Endodermal cell (in vitro differentiated cells): ENCODE measurements around the gene CDK5R1. TPM values are rescaled to one million over a fixed set of nuclear protein-coding genes. Genes with fewer than 3 reads are reported as not detected.

Source experiments
- DNase-seq: peaks from one replicate; pipeline ENCODE4 v3.0.0-alpha.2; 2017
- H3K27ac ChIP-seq: 2 replicates; pipeline ENCODE4 v1.5.1; 2013; ENCODE audit warnings: mild to moderate bottlenecking, low read depth, low read length, moderate library complexity
- H3K27me3 ChIP-seq: 2 replicates; pipeline ENCODE4 v1.6.1; 2013; ENCODE audit warnings: mild to moderate bottlenecking, low read length, moderate library complexity; ENCODE audit not compliant: insufficient read depth, control insufficient read depth, poor library complexity, severe bottlenecking
- H3K36me3 ChIP-seq: 2 replicates; pipeline ENCODE4 v1.7.0; 2013; ENCODE audit warnings: mild to moderate bottlenecking, low read length, moderate library complexity; ENCODE audit not compliant: control insufficient read depth, insufficient read depth
- H3K4me1 ChIP-seq: one replicate; pipeline ENCODE4 v1.7.0; 2013; ENCODE audit warnings: low read length; ENCODE audit not compliant: control insufficient read depth, insufficient read depth
- H3K4me3 ChIP-seq: 2 replicates; pipeline ENCODE4 v1.5.1; 2013; ENCODE audit warnings: mild to moderate bottlenecking, low read length, moderate library complexity
- H3K9ac ChIP-seq: 2 replicates; pipeline ENCODE4 v1.6.1; 2013; ENCODE audit warnings: mild to moderate bottlenecking, low read length, moderate library complexity; ENCODE audit not compliant: poor library complexity, severe bottlenecking; ENCODE audit errors: extremely low read depth
- H3K9me3 ChIP-seq: 2 replicates; pipeline ENCODE4 v1.6.1; 2013; ENCODE audit warnings: mild to moderate bottlenecking, low read length, moderate library complexity; ENCODE audit not compliant: control insufficient read depth
- H3K27ac Mint-ChIP-seq: 2 replicates; pipeline ENCODE4 v1.8.0; 2020; ENCODE audit warnings: mixed read lengths
- H3K27me3 Mint-ChIP-seq: 2 replicates; pipeline ENCODE4 v1.8.0; 2021; ENCODE audit warnings: mild to moderate bottlenecking, mixed read lengths; ENCODE audit not compliant: insufficient read depth
- H3K36me3 Mint-ChIP-seq: 2 replicates; pipeline ENCODE4 v1.8.0; 2020; ENCODE audit warnings: low read depth, mixed read lengths
- H3K4me1 Mint-ChIP-seq: 2 replicates; pipeline ENCODE4 v1.8.0; 2020; ENCODE audit warnings: mixed read lengths
- H3K4me3 Mint-ChIP-seq: 2 replicates; pipeline ENCODE4 v1.8.0; 2020; ENCODE audit warnings: mild to moderate bottlenecking, moderate library complexity, mixed read lengths
- H3K9me3 Mint-ChIP-seq: 2 replicates; pipeline ENCODE4 v1.8.0; 2020; ENCODE audit warnings: mild to moderate bottlenecking, mixed read lengths
- CTCF ChIP-seq: fragments of 200-600 bp; sonication (generic); conservative IDR thresholded peaks from 2 replicates; pipeline ENCODE4 v1.5.0; 2021; ENCODE audit warnings: antibody characterized with exemption, mild to moderate bottlenecking
- WGBS, 2 experiments: methylation state at CpG; one replicate each; pipeline versions ENCODE4 v1.1.5 to v1.1.7; 2013; ENCODE audit warnings: missing lambda C conversion rate in 2 of 2, mixed read lengths in 1 of 2; ENCODE audit not compliant: insufficient coverage in 1 of 2, insufficient read length in 1 of 2; 5-methylcytosine and 5-hydroxymethylcytosine counted together
- total RNA-seq, 2 donors: library from RNA; stranded (reverse); fragmentation: NEBNext Ultra II Directional in 1 of 2; extraction: Animal tissue kit (Norgen Biotek cat#: 25700) in 1 of 2; gene quantifications; 2 replicates in 1 of 2; 3 replicates in 1 of 2; pipeline ENCODE4 v1.2.1, GENCODE V29; 2021

The CDK5R1 gene
- total RNA-seq, 2 donors from 2014 or later: 9.8 to 10.3 TPM

GRCh38 chr17:32490101-32490482, 3.3 kb downstream of the CDK5R1 start:
- Histone ChIP-seq H3K9me3 (no peaks in the 10 kb centered on the region), H3K36me3 (peaks cover 18% of the 10 kb centered on the region), H3K9ac (no peak overlapping the region), H3K4me1 (peaks cover 13% of the 10 kb centered on the region), H3K27ac (no peak overlapping the region), H3K27me3 (no peaks in the 10 kb centered on the region), H3K4me3 (peak overlapping the region; percentile 30)
- peak; percentile 23 for TF ChIP-seq CTCF
- Mint-ChIP-seq H3K36me3 (peaks cover 20% of the 10 kb centered on the region), H3K9me3 (no peaks in the 10 kb centered on the region), H3K4me1 (peaks cover 39% of the 10 kb centered on the region), H3K4me3 (peak overlapping the region; percentile 74), H3K27me3 (no peaks in the 10 kb centered on the region), H3K27ac (no peak overlapping the region)
- WGBS, 2 experiments: 85 to 89% methylated on average over 10 to 16 of the region's 16 CpGs
- DNase-seq: peak; percentile 70

- no peak for TF ChIP-seq CTCF
- 90 to 96% methylated on average over 17 to 21 of the region's 21 CpGs for WGBS, 2 experiments
- Histone ChIP-seq H3K9ac (no peak overlapping the region), H3K9me3 (no peaks in the 10 kb centered on the region), H3K36me3 (peaks cover 18% of the 10 kb centered on the region), H3K27me3 (no peaks in the 10 kb centered on the region), H3K4me1 (peaks cover 10% of the 10 kb centered on the region), H3K4me3 (no peak overlapping the region), H3K27ac (no peak overlapping the region)
- peaks cover 35% of the 10 kb centered on the region for H3K4me1 Mint-ChIP-seq
- peak overlapping the region; percentile 30 for H3K27ac Mint-ChIP-seq
- H3K9me3 Mint-ChIP-seq: no peaks in the 10 kb centered on the region
- no peak for DNase-seq
- no peak overlapping the region for H3K4me3 Mint-ChIP-seq
- no peaks in the 10 kb centered on the region for H3K27me3 Mint-ChIP-seq
- H3K36me3 Mint-ChIP-seq: peaks cover 20% of the 10 kb centered on the region
These were observed 4.8 kb downstream of the CDK5R1 start for GRCh38 chr17:32491371-32492263.

- Histone ChIP-seq H3K4me1 (peaks cover 10% of the 10 kb centered on the region), H3K9ac (no peak overlapping the region), H3K27me3 (no peaks in the 10 kb centered on the region), H3K9me3 (no peaks in the 10 kb centered on the region), H3K27ac (no peak overlapping the region), H3K4me3 (no peak overlapping the region), H3K36me3 (peaks cover 18% of the 10 kb centered on the region)
- Mint-ChIP-seq H3K4me3 (no peak overlapping the region), H3K27ac (no peak overlapping the region), H3K27me3 (no peaks in the 10 kb centered on the region), H3K9me3 (no peaks in the 10 kb centered on the region), H3K4me1 (peaks cover 35% of the 10 kb centered on the region), H3K36me3 (peaks cover 20% of the 10 kb centered on the region)
- no peak for TF ChIP-seq CTCF
- 77 to 83% methylated on average over 4 of the region's 4 CpGs for WGBS, 2 experiments
- DNase-seq: no peak
These were observed 5.4 kb downstream of the CDK5R1 start for GRCh38 chr17:32492264-32492589.
